HepG2 (cell line): ENCODE measurements around the gene CSF3R. TPM values are rescaled to one million over a fixed set of nuclear protein-coding genes. Genes with fewer than 3 reads are reported as not detected.

ENCODE experiments used
- KAT7 ChIP-seq: IDR thresholded peaks from 2 replicates; pipeline ENCODE4 v1.6.1; 2018; ENCODE audit warnings: borderline replicate concordance, missing compliant biosample characterization
- MED1 ChIP-seq: sonication (generic); formaldehyde crosslinking; IDR thresholded peaks from 2 replicates; pipeline ENCODE4 v1.4.0; 2020; ENCODE audit warnings: missing genetic modification reagents
- PBX3 ChIP-seq: sonication (generic); formaldehyde crosslinking; IDR thresholded peaks from 2 replicates; pipeline ENCODE4 v1.8.1; 2023; ENCODE audit warnings: missing genetic modification reagents, inconsistent platforms, borderline replicate concordance
- RBAK ChIP-seq: sonication (generic); formaldehyde crosslinking; IDR thresholded peaks from 2 replicates; pipeline ENCODE4 v1.5.1; 2020; ENCODE audit warnings: mild to moderate bottlenecking, missing genetic modification reagents
- SMAD1 ChIP-seq: sonication (generic); formaldehyde crosslinking; IDR thresholded peaks from 2 replicates; pipeline ENCODE4 v1.4.0; 2020; ENCODE audit warnings: missing genetic modification reagents, low read depth, mild to moderate bottlenecking, borderline replicate concordance
- SRF ChIP-seq: IDR thresholded peaks from 2 replicates; pipeline ENCODE4 v1.6.1; 2011; ENCODE audit warnings: mild to moderate bottlenecking, low read depth, low read length, moderate library complexity
- SUZ12 ChIP-seq: fragments of 150-350 bp; IDR thresholded peaks from 2 replicates; pipeline ENCODE4 v1.6.1; 2014; ENCODE audit warnings: low read depth, low read length
- ZFP1 ChIP-seq: IDR thresholded peaks from 2 replicates; pipeline ENCODE4 v1.6.1; 2016
- ZNF337 ChIP-seq: sonication (generic); formaldehyde crosslinking; IDR thresholded peaks from 2 replicates; pipeline ENCODE4 v1.5.1; 2020; ENCODE audit warnings: missing genetic modification reagents, low read depth, mild to moderate bottlenecking, borderline replicate concordance
- ZNF350 ChIP-seq: sonication (generic); formaldehyde crosslinking; IDR thresholded peaks from 2 replicates; pipeline ENCODE4 v1.4.0; 2020; ENCODE audit warnings: mild to moderate bottlenecking, low read depth, missing genetic modification reagents, borderline replicate concordance
- ZNF496 ChIP-seq: sonication (generic); formaldehyde crosslinking; IDR thresholded peaks from 2 replicates; pipeline ENCODE4 v1.8.1; 2023; ENCODE audit warnings: mild to moderate bottlenecking, moderate library complexity, missing genetic modification reagents; ENCODE audit not compliant: insufficient replicate concordance
- ZNF784 ChIP-seq: sonication (generic); formaldehyde crosslinking; IDR thresholded peaks from 2 replicates; pipeline ENCODE4 v1.5.1; 2020; ENCODE audit warnings: missing genetic modification reagents, mild to moderate bottlenecking, borderline replicate concordance
- ZSCAN12 ChIP-seq: sonication (generic); formaldehyde crosslinking; IDR thresholded peaks from 2 replicates; pipeline ENCODE4 v1.9.0; 2021; ENCODE audit warnings: mild to moderate bottlenecking, missing genetic modification reagents
- ZSCAN31 ChIP-seq: sonication (generic); formaldehyde crosslinking; IDR thresholded peaks from 2 replicates; pipeline ENCODE4 v1.5.0; 2020; ENCODE audit warnings: low read depth, mild to moderate bottlenecking, missing genetic modification reagents
- polyA plus RNA-seq, 8 experiments: library from polyadenylated mRNA; depleted of rRNA in 3 of 8; stranded (reverse) in 7 of 8; unstranded in 1 of 8; fragments of >200 nt; fragmentation: Illumina TruSeq in 4 of 8; extraction: Trizol in 4 of 8; gene quantifications; 2 replicates each; pipeline versions ENCODE4 v1.2.1 to v1.2.3, GENCODE V29; 2011 to 2016; ENCODE audit warnings: low read depth in 4 of 8, missing spikeins in 1 of 8, mixed read lengths in 1 of 8; ENCODE audit not compliant: insufficient read depth in 1 of 8
- total RNA-seq, 5 experiments: library from RNA; depleted of rRNA; stranded (reverse); fragments of >200 nt; fragmentation: Illumina TruSeq; extraction: Trizol; gene quantifications; 2 replicates each; pipeline ENCODE4 v1.2.3, GENCODE V29; 2016; ENCODE audit warnings: low read depth in 1 of 5
- TF ChIP-seq, protein P1 (sequence below): sonication (generic); formaldehyde crosslinking; IDR thresholded peaks from 2 replicates; pipeline ENCODE4 v1.8.0; 2022; ENCODE audit warnings: mild to moderate bottlenecking, missing genetic modification reagents; ENCODE audit not compliant: insufficient replicate concordance
- TF ChIP-seq, protein P2 (sequence below): sonication (generic); formaldehyde crosslinking; IDR thresholded peaks from 2 replicates; pipeline ENCODE4 v1.5.0; 2020; ENCODE audit warnings: mild to moderate bottlenecking, missing genetic modification reagents
- TF ChIP-seq, protein P3 (sequence below): sonication (generic); formaldehyde crosslinking; IDR thresholded peaks from 2 replicates; pipeline ENCODE4 v1.4.0; 2020; ENCODE audit warnings: missing genetic modification reagents; ENCODE audit errors: not compliant biosample characterization

The CSF3R gene
- total and polyA plus RNA-seq, 2 of the 13 experiments (the other 11 are each of a cell fraction or from before 2014, with no cell fraction given) = 11.9 to 28.8 TPM

- TF ChIP-seq RBAK (CRISPR knock-in tag) (peak; percentile 21; the same call in 1 of the 2 replicates), SRF (peak; percentile 98), ZNF496 (CRISPR knock-in tag) (no peak), ZNF337 (CRISPR knock-in tag) (peak; percentile 56; the same call in 1 of the 2 replicates), SUZ12 (no peak), SMAD1 (CRISPR knock-in tag) (peak; percentile 91; the same call in 1 of the 2 replicates), ZSCAN31 (CRISPR knock-in tag) (peak; percentile 94), ZSCAN12 (CRISPR knock-in tag) (no peak), KAT7 (CRISPR knock-in tag) (peak; percentile 91), ZNF350 (CRISPR knock-in tag) (peak; percentile 97), ZFP1 (CRISPR knock-in tag) (no peak; the same call in 1 of the 2 replicates), PBX3 (CRISPR knock-in tag) (peak; percentile 68; the same call in 1 of the 2 replicates), MED1 (CRISPR knock-in tag) (peak; percentile 93), ZNF784 (CRISPR knock-in tag) (peak; percentile 91; the same call in 1 of the 2 replicates)
- TF ChIP-seq, protein P1, sequence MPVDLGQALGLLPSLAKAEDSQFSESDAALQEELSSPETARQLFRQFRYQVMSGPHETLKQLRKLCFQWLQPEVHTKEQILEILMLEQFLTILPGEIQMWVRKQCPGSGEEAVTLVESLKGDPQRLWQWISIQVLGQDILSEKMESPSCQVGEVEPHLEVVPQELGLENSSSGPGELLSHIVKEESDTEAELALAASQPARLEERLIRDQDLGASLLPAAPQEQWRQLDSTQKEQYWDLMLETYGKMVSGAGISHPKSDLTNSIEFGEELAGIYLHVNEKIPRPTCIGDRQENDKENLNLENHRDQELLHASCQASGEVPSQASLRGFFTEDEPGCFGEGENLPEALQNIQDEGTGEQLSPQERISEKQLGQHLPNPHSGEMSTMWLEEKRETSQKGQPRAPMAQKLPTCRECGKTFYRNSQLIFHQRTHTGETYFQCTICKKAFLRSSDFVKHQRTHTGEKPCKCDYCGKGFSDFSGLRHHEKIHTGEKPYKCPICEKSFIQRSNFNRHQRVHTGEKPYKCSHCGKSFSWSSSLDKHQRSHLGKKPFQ (CRISPR knock-in tag) = no peak
- TF ChIP-seq, protein P2, sequence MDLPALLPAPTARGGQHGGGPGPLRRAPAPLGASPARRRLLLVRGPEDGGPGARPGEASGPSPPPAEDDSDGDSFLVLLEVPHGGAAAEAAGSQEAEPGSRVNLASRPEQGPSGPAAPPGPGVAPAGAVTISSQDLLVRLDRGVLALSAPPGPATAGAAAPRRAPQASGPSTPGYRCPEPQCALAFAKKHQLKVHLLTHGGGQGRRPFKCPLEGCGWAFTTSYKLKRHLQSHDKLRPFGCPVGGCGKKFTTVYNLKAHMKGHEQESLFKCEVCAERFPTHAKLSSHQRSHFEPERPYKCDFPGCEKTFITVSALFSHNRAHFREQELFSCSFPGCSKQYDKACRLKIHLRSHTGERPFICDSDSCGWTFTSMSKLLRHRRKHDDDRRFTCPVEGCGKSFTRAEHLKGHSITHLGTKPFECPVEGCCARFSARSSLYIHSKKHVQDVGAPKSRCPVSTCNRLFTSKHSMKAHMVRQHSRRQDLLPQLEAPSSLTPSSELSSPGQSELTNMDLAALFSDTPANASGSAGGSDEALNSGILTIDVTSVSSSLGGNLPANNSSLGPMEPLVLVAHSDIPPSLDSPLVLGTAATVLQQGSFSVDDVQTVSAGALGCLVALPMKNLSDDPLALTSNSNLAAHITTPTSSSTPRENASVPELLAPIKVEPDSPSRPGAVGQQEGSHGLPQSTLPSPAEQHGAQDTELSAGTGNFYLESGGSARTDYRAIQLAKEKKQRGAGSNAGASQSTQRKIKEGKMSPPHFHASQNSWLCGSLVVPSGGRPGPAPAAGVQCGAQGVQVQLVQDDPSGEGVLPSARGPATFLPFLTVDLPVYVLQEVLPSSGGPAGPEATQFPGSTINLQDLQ (CRISPR knock-in tag) = no peak
- TF ChIP-seq, protein P3, sequence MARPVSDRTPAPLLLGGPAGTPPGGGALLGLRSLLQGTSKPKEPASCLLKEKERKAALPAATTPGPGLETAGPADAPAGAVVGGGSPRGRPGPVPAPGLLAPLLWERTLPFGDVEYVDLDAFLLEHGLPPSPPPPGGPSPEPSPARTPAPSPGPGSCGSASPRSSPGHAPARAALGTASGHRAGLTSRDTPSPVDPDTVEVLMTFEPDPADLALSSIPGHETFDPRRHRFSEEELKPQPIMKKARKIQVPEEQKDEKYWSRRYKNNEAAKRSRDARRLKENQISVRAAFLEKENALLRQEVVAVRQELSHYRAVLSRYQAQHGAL = no peak
These were observed 18.7 kb downstream of the CSF3R start, which contains the start of gene MRPS15 (continued) for GRCh38 chr1:36463803-36464604.
